ENCODE results near the gene RIMS1.
A peak's percentile ranks its signal among the peaks of the same experiment; 100 is the strongest.

The RIMS1 gene

DNA sequence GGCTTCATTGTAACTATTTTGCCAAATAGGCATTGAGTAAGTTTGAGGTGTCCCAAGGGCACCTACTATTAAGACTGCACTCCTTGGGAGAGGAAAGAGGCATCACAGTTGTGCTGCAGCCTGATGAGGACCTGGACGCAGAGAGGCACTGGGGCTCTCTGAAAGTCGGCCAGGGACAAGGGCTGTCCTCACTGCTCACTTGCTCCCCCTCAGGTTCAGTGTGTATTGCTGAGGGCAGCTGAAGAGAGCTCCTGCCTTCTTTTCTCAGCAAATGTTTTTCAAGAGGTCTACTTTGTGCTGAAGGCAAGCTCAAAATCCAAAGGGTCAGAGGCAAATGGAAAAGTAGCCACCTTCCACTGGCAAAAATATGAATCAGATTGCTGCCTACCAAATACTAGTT lies 331.8 kb downstream of the RIMS1 start:
- no peak for TF ChIP-seq ZFX (IDR thresholded peaks at IDR 0.05; ENCODE audit: borderline replicate concordance)
- TF ChIP-seq, protein P1, sequence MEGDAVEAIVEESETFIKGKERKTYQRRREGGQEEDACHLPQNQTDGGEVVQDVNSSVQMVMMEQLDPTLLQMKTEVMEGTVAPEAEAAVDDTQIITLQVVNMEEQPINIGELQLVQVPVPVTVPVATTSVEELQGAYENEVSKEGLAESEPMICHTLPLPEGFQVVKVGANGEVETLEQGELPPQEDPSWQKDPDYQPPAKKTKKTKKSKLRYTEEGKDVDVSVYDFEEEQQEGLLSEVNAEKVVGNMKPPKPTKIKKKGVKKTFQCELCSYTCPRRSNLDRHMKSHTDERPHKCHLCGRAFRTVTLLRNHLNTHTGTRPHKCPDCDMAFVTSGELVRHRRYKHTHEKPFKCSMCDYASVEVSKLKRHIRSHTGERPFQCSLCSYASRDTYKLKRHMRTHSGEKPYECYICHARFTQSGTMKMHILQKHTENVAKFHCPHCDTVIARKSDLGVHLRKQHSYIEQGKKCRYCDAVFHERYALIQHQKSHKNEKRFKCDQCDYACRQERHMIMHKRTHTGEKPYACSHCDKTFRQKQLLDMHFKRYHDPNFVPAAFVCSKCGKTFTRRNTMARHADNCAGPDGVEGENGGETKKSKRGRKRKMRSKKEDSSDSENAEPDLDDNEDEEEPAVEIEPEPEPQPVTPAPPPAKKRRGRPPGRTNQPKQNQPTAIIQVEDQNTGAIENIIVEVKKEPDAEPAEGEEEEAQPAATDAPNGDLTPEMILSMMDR (IDR thresholded peaks at IDR 0.05): peak; percentile 69
- peak overlapping the region; percentile 74 for H3K27ac ChIP-seq

DNA sequence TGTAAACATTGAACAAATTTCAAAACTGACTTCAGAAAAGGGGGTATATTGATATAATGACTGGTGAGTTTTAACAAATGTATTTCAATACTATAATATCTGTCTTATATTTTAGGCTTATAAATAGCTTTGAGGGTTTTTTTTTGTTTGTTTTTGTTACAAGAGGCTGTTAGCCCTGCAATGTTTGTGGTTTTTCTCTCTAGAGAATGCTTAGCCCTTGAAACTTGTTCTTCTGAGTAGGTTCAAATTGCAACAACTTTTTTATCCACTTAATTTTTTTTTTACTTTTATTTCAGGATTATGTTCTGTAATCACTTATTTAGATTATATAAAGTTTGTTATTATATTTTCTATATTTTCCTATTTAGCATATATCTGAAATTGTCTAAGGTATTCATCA lies 333.2 kb downstream of the RIMS1 start:
- H3K27ac ChIP-seq: no peak overlapping the region
- TF ChIP-seq, protein P1 (IDR thresholded peaks at IDR 0.05): no peak
- TF ChIP-seq ZFX (IDR thresholded peaks at IDR 0.05; ENCODE audit: borderline replicate concordance): no peak

DNA sequence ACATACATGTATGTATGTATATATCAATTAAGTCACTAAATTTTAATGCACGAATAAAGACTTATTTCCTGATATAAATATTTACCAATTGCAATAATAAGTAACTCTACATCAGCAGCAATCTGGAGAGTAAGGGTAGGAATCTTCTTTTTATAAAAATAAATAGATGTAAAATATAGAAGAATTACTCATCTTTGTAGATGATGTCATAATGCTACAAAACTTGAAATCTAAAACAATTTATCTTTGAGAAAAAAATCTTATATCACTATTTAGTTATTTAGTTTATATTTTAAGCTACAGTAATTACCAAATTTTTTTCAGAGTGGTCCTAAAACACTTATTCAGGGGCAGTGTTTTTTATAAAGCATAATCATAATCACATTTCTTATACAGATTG lies 351.7 kb downstream of the RIMS1 start:
- H3K27ac ChIP-seq: no peak overlapping the region
- TF ChIP-seq ZFX (IDR thresholded peaks at IDR 0.05; ENCODE audit: borderline replicate concordance): no peak
- TF ChIP-seq, protein P1 (IDR thresholded peaks at IDR 0.05): no peak

DNA sequence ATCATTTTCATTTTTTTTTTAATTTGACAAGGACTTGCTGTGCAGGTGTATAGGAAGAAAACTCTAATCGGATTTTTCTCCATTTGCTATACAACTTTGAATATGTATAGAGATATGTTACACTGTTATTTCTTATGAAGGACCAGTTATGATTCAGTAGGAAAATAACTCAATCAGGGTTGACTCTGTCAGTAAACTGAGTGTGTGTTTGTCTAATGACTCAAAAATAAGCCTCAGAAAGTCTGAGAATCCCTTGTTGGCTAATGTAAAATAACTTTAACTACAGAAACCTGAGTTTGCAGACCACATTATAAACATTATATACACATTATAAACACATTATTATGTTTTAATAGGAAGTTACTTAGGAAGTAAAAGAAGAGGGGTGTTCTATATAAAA lies 352.6 kb downstream of the RIMS1 start:
- H3K27ac ChIP-seq: no peak overlapping the region
- TF ChIP-seq, protein P1 (IDR thresholded peaks at IDR 0.05): no peak
- TF ChIP-seq ZFX (IDR thresholded peaks at IDR 0.05; ENCODE audit: borderline replicate concordance): no peak

DNA sequence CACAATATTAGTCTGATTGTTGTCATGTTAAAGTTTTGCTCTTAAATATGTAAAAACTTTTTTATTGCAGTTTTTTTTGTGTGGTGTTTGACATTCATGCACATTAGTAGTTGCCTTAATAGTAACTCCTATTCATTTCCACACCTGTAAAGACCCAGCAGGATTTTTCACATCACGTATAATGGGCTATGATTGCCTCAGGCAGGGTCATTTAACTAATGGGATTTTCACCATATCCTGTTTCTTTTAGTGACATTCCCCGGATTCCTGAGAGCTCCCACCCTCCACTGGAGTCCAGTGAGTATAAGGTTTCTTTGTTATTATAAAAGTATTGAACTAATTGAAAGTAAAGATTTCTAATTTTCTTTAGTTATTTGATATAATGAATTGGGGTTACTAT lies 359.2 kb downstream of the RIMS1 start:
- no peak overlapping the region for H3K27ac ChIP-seq
- TF ChIP-seq, protein P1 (IDR thresholded peaks at IDR 0.05): no peak
- TF ChIP-seq ZFX (IDR thresholded peaks at IDR 0.05; ENCODE audit: borderline replicate concordance): no peak

DNA sequence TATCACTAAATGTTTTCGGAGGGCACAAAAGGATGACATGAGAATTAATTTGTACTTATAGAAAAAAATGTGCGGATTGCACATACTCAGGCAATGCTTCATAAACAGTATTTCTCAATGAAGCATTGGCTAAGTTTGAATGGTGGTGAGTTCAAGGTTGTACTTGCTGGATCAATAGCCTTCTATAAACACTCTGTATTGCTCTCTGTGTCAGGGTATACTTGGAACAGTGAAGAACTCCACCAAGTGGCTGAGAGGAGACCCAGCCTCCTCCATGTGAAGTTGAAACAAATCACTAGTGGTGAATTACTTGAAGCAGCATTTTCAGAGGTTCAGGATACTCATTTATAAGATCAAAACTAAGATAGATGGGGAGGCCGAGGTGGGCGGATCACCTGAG lies 360.6 kb downstream of the RIMS1 start:
- no peak for TF ChIP-seq ZFX (IDR thresholded peaks at IDR 0.05; ENCODE audit: borderline replicate concordance)
- TF ChIP-seq, protein P1 (IDR thresholded peaks at IDR 0.05): peak; percentile 23; the same call in 1 of the 2 replicates

DNA sequence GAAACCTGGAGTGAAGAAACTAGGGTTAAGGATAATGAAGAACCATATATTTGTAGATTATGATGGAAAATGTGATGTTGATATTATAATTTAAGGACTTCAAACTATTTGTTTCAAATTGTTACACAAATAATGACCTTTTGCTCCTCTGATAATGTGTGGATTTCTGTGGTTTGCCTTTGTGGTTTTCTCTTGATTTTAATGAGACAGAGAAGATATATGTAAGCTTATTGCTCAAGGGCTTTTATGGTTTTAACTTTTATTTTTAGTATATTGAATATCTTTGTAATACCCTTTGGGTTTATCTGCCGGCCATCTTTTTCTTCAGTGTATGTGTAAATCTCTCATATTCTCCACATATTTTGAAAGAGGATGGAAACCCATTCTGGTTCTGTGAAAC lies 362.3 kb downstream of the RIMS1 start:
- TF ChIP-seq ZFX (IDR thresholded peaks at IDR 0.05; ENCODE audit: borderline replicate concordance): no peak
- TF ChIP-seq, protein P1 (IDR thresholded peaks at IDR 0.05): no peak
- no peak overlapping the region for H3K27ac ChIP-seq

More for the DNA sequence above, 360.6 kb downstream of the RIMS1 start:
- no peak overlapping the region for H3K27ac ChIP-seq
